LNCAP (cell line): ENCODE data around the gene OTOP2.

Source experiments
- TF ChIP-seq, protein P1 (sequence below): fragments of 450-650 bp; IDR thresholded peaks from 2 replicates; pipeline ENCODE4 v1.5.1; 2017; ENCODE audit warnings: mild to moderate bottlenecking

Gene OTOP2

DNA sequence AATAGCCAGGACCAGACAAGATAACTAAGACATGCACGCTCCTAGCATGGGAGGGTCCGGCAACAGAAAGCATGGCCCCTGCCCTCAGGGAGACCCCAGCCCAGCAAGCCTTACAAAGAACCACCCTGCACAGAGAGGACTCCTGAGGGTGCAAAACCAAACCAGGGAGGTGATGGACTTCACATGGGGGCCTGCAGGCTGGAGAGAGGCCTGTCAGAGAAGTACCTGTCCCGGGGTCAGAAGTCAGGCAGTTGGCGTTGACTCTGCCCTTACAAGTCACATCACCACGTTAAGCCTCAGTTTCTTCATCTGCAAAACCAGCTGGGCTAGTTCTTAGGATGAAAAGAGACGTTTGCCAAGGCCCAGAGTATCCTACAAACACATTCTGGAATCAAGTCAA, 4.7 kb downstream of the OTOP2 start:
- TF ChIP-seq, protein P1, sequence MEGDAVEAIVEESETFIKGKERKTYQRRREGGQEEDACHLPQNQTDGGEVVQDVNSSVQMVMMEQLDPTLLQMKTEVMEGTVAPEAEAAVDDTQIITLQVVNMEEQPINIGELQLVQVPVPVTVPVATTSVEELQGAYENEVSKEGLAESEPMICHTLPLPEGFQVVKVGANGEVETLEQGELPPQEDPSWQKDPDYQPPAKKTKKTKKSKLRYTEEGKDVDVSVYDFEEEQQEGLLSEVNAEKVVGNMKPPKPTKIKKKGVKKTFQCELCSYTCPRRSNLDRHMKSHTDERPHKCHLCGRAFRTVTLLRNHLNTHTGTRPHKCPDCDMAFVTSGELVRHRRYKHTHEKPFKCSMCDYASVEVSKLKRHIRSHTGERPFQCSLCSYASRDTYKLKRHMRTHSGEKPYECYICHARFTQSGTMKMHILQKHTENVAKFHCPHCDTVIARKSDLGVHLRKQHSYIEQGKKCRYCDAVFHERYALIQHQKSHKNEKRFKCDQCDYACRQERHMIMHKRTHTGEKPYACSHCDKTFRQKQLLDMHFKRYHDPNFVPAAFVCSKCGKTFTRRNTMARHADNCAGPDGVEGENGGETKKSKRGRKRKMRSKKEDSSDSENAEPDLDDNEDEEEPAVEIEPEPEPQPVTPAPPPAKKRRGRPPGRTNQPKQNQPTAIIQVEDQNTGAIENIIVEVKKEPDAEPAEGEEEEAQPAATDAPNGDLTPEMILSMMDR = no peak

DNA sequence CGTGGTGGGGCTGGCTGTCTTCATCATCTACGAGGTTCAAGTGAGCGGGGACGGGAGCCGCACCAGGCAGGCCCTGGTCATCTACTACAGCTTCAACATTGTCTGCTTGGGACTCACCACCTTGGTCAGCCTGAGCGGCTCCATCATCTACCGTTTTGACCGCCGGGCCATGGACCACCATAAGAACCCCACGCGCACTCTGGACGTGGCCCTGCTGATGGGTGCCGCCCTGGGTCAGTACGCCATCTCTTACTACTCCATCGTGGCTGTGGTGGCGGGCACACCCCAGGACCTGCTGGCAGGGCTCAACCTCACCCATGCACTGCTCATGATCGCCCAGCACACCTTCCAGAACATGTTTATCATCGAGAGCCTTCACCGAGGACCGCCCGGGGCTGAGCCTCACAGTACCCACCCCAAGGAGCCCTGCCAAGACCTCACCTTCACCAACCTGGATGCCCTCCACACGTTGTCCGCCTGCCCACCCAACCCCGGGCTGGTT, 6.5 kb downstream of the OTOP2 start:
- TF ChIP-seq, protein P1 = no peak

DNA sequence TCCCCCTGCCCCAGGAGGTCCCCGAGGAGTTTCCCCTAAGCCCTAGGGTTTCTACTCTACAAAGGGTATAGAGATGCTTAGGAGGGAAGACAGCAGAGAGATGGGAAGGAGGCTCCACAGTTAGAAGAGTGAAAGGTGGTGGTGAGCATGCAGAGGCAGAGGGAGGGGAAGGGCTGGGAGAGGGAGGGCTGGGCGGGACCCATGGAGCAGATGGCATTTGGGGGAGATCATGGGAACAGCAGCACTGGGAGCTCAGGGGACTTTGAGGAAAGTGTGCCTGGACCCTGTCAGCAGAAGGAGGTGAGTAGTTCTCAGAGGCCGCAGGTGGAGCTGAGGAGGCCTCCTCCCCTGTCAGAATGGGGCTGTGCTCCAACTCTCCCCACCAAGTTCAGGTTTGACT, 11.0 kb downstream of the OTOP2 start:
- TF ChIP-seq, protein P1 = no peak

DNA sequence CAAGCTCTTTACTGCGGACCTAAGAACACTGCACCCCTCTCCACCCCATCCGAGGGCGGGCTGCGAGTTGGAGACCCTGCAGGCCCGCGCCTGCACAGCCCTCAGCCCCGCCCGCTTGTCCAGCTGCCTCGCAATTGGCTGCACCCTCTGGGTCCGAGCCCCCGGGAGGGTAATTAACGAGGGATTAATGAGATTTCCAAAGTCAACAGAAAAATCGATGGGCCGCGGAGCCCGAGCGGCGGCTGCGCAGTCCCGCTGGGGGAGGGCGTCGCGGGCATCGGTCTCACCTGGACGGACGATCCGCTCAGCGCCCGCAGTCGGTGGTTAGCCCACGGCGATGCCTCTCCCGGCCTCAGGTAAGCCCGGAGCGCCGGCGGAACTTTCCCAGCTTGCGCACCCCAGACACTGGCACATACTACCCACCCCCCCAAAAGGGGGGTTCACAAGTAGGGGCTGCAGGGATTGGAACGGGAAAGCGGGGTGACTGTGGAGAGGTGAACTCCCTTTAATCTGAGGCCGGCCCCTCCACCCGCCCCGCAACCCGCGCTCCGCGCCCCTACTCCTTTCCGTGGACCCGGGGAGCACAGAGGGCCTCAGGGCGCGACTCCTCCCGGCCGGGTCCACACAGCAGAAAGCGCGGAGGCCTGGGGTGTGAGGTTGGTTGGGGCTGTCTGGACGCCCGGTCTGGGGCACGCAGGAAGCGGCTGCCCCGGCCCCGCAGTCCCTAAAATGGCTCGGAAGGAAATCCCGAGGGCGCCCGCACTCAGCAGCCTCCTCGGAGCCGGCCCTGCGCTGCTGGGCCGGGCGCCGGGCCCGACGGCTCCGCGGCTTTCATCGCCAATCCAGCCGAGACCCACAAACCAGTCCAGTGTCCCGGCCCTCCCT, 11.8 kb downstream of the OTOP2 start, which contains the start of gene OTOP3:
TSS of gene OTOP3 (plus strand) at position 314 of the 885 bp plus-strand sequence. CDS start at position 338, 24 bp downstream.
- TF ChIP-seq, protein P1 = no peak

DNA sequence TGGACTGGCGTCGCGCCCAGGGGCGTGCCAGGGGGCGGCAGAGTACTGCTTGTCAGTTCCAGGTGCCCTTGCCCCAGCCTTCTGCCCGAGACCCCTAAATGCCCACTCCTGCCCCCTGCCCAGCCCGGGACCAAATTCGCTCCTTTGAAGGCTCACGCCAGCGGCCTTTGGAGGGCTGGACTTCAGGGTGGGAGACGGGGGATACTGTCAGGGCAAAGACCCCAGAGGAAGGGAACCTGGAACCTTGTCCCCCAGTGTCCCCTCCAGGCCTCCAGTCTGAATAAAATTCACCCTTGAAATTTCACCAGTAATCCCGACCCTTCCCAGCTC, 12.4 kb downstream of the OTOP2 start:
- TF ChIP-seq, protein P1 = no peak

DNA sequence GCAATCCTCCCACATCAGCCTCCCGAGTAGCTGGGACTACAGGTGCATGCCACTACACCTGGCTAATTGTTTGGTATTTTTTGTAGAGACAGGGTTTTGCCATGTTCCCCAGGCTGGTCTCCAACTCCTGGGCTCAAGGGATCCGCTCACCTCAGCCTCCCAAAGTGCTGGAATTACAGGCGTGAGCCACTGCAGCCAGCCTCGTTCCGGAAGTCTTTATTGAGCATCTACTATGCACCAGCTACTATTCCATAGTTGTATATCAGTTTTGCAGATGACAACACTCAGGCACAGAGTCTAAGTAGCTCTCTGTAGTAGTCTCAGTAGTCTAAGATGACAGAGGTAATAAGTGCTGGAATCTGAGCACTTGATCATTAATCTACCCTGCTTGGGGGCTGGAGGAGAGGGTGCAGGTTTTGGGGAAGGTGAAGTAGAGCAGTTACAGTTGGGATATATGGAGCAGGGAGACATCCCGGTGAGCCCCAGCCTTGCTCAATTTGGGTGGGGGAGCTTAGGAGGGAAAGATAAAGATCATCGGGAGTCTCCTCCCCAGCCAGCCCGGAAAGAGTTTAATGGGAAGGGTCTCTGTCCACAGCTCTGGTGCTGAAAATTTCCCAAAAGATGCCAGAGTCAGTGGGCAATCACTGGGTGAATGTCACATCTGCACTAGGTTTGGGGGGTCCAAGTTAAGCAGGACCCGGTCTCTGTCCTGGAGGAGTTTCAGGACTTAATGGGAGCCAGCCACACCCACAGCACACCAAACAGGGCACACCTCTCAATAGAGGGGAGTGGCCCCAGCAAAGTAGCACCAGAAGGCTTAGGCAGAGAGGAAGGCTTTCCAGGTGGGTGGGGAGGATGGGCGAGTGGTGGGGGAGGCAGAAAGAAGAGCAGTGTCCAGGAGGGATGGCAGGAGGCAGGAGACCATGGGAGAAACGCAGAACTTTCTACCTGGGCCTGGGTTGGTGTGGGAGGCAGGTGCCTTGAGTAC, 13.3 kb downstream of the OTOP2 start:
- TF ChIP-seq, protein P1 = no peak

DNA sequence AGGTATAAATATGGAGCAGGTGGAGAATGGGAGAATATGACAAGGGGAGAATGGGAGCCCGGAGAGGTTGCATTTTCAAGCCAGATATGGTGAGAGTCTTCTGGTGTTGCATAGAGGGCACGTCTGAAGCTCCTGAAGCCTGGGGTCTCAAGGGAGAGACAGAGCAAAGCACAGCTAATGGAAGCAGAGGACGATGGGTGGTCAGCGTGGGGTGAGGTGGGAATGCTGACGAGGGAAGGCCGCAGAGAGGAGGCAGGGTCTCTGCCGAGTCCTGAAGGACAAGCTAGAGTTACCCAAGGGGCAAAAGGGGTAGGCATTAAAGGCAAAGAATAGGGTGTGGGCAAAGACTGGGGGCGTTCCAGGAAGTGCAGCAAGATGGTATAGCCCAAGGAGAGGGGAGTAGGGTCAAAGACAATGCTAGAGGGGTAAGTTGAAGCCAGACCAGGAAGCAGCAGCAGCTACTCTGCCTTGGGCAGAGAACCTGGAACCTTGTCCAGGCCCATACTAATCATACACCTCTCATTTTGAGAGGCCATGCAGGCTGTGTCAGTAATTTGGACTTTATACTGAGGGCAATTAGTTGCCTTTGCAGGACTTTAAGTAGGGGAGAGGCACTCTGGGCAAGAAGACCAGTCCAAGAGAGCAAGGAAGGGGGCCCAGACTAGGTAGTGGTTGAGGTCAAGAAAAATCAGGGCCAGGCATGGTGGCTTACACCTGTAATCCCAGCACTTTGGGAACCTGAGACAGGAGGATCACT, 14.3 kb downstream of the OTOP2 start:
- TF ChIP-seq, protein P1 = no peak
